Esophagus muscularis mucosa (tissue), 3 donors: ENCODE measurements around the gene RPL41.
"Not testable (repeated sequence)": the region's sequence is repeated elsewhere in the genome, so short reads cannot be mapped to it uniquely, and the experiment has no call there.

ENCODE experiments used
- CTCF ChIP-seq, 3 experiments: fragments of 200-600 bp in 2 of 3; fragments of 450-650 bp in 1 of 3; sonication (generic) in 2 of 3; IDR thresholded peaks; one replicate each; pipeline ENCODE4 v1.5.1; 2017 to 2019; ENCODE audit warnings: antibody characterized with exemption in 3 of 3, mild to moderate bottlenecking in 2 of 3, moderate library complexity in 1 of 3
- POLR2A ChIP-seq: fragments of 450-650 bp; IDR thresholded peaks from one replicate; pipeline ENCODE4 v1.6.1; 2017; ENCODE audit warnings: antibody characterized with exemption, moderate library complexity, mild to moderate bottlenecking, low read depth
- POLR2AphosphoS5 ChIP-seq, 2 donors: sonication (generic); formaldehyde crosslinking; IDR thresholded peaks; one replicate each; pipeline ENCODE4 v1.6.1; 2017; ENCODE audit warnings: antibody characterized with exemption in 2 of 2

DNA sequence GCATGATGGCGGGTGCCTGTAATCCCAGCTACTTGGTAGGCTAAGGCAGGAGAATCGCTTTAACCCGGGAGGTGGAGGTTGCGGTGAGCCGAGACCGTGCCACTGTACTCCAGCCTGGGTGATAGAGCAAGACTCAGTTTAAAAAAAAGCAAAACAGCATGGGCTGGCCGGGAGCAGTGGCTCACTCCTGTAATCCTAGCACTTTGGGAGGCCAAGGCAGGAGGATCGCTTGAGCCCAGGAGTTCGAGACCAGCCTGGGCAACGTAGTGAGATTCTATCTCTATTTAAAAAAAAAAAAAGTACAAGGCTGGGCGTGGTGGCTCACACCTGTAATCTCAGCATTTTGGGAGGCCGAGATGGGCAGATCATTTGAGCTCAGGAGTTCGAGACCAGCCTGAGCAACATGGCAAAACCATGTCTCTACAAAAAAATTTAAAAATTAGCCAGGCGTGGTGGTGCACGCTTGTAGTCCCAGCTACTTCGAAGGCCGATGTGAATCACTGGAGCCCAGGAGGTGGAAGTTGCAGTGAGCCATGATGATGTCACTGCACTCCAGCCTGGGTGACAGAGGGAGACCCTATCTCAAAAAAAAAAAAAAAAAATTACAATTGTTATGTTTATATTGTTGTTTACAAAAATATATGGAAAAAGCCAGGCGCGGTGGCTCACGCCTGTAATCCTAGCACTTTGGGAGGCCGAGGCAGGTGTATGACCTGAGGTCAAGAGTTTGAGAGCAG lies 40.2 kb downstream of the RPL41 start:
- not testable (repeated sequence) for TF ChIP-seq CTCF (IDR thresholded peaks at IDR 0.05); POLR2A; POLR2AphosphoS5 (IDR thresholded peaks at IDR 0.05)
